HepG2 (cell line): ENCODE data around the gene PLEKHG2. TPM values are rescaled to one million over a fixed set of nuclear protein-coding genes. Genes with fewer than 3 reads are reported as not detected.

Source experiments
- ASH2L ChIP-seq: fragments of 300-600, 200-600 bp; sonication (generic); IDR thresholded peaks from 2 replicates; pipeline ENCODE4 v1.7.0; 2017; ENCODE audit warnings: low read depth, mild to moderate bottlenecking, moderate library complexity, mixed read lengths, low read length; ENCODE audit not compliant: insufficient read length
- BRD4 ChIP-seq: sonication (generic); formaldehyde crosslinking; IDR thresholded peaks from 2 replicates; pipeline ENCODE4 v1.4.0; 2020; ENCODE audit warnings: missing genetic modification reagents
- CBX5 ChIP-seq: sonication (generic); formaldehyde crosslinking; IDR thresholded peaks from 2 replicates; pipeline ENCODE4 v1.4.0; 2020; ENCODE audit warnings: missing genetic modification reagents, borderline replicate concordance
- CSRNP1 ChIP-seq: sonication (generic); formaldehyde crosslinking; IDR thresholded peaks from 2 replicates; pipeline ENCODE4 v1.8.1; 2023; ENCODE audit warnings: mild to moderate bottlenecking, missing genetic modification reagents
- DPF2 ChIP-seq: sonication (generic); formaldehyde crosslinking; IDR thresholded peaks from 2 replicates; pipeline ENCODE4 v1.4.0; 2020; ENCODE audit warnings: mild to moderate bottlenecking, low read depth, missing genetic modification reagents, borderline replicate concordance
- FOXA3 ChIP-seq: IDR thresholded peaks from 2 replicates; pipeline ENCODE4 v1.6.1; 2016; ENCODE audit warnings: missing genetic modification reagents, missing compliant biosample characterization
- MED8 ChIP-seq: sonication (generic); formaldehyde crosslinking; IDR thresholded peaks from 2 replicates; pipeline ENCODE4 v1.8.1; 2023; ENCODE audit warnings: mild to moderate bottlenecking, missing genetic modification reagents; ENCODE audit not compliant: insufficient replicate concordance
- NR2F6 ChIP-seq, 2 experiments: IDR thresholded peaks; 2 replicates each; pipeline ENCODE4 v1.6.1; 2016; ENCODE audit warnings: antibody characterized with exemption in 1 of 2, mild to moderate bottlenecking in 1 of 2
- NRL ChIP-seq: sonication (generic); formaldehyde crosslinking; IDR thresholded peaks from 2 replicates; pipeline ENCODE4 v1.5.0; 2020; ENCODE audit warnings: missing genetic modification reagents, mild to moderate bottlenecking, moderate library complexity, borderline replicate concordance
- PAF1 ChIP-seq: IDR thresholded peaks from 2 replicates; pipeline ENCODE4 v1.6.1; 2016; ENCODE audit warnings: missing genetic modification reagents, missing compliant biosample characterization
- POLR2G ChIP-seq: fragments of 200-400 bp; formaldehyde crosslinking; IDR thresholded peaks from 2 replicates; pipeline ENCODE4 v1.6.1; 2018; ENCODE audit warnings: mild to moderate bottlenecking, low read depth, low read length, moderate library complexity
- TCF7 ChIP-seq: sonication (generic); IDR thresholded peaks from 2 replicates; pipeline ENCODE4 v1.6.1; 2016; ENCODE audit warnings: antibody characterized with exemption, low read depth
- ZBTB20 ChIP-seq: sonication (generic); formaldehyde crosslinking; IDR thresholded peaks from 2 replicates; pipeline ENCODE4 v1.8.1; 2023; ENCODE audit warnings: missing genetic modification reagents, low read depth, mild to moderate bottlenecking, borderline replicate concordance
- ZNF3 ChIP-seq: IDR thresholded peaks from 2 replicates; pipeline ENCODE4 v1.7.0; 2017; ENCODE audit warnings: inconsistent platforms
- ZNF605 ChIP-seq: sonication (generic); formaldehyde crosslinking; IDR thresholded peaks from 2 replicates; pipeline ENCODE4 v1.8.0; 2022; ENCODE audit warnings: mild to moderate bottlenecking, missing genetic modification reagents
- ZNF616 ChIP-seq: sonication (generic); formaldehyde crosslinking; IDR thresholded peaks from 2 replicates; pipeline ENCODE4 v1.5.0; 2020; ENCODE audit warnings: low read depth, mild to moderate bottlenecking, missing genetic modification reagents
- polyA plus RNA-seq, 8 experiments: library from polyadenylated mRNA; depleted of rRNA in 3 of 8; stranded (reverse) in 7 of 8; unstranded in 1 of 8; fragments of >200 nt; fragmentation: Illumina TruSeq in 4 of 8; extraction: Trizol in 4 of 8; gene quantifications; 2 replicates each; pipeline versions ENCODE4 v1.2.1 to v1.2.3, GENCODE V29; 2011 to 2016; ENCODE audit warnings: low read depth in 4 of 8, missing spikeins in 1 of 8, mixed read lengths in 1 of 8; ENCODE audit not compliant: insufficient read depth in 1 of 8
- total RNA-seq, 5 experiments: library from RNA; depleted of rRNA; stranded (reverse); fragments of >200 nt; fragmentation: Illumina TruSeq; extraction: Trizol; gene quantifications; 2 replicates each; pipeline ENCODE4 v1.2.3, GENCODE V29; 2016; ENCODE audit warnings: low read depth in 1 of 5
- TF ChIP-seq, protein P1 (sequence below): sonication (generic); formaldehyde crosslinking; IDR thresholded peaks from 2 replicates; pipeline ENCODE4 v1.5.1; 2020; ENCODE audit warnings: missing genetic modification reagents, mild to moderate bottlenecking, borderline replicate concordance
- TF ChIP-seq, protein P2 (sequence below): IDR thresholded peaks from 2 replicates; pipeline ENCODE4 v1.6.1; 2016; ENCODE audit warnings: mild to moderate bottlenecking
- TF ChIP-seq, protein P3 (sequence below): sonication (generic); formaldehyde crosslinking; IDR thresholded peaks from 2 replicates; pipeline ENCODE4 v1.4.0; 2020; ENCODE audit warnings: missing genetic modification reagents
- TF ChIP-seq, protein P4 (sequence below): sonication (generic); formaldehyde crosslinking; IDR thresholded peaks from 2 replicates; pipeline ENCODE4 v1.4.0; 2020; ENCODE audit warnings: missing genetic modification reagents

Gene PLEKHG2
- total and polyA plus RNA-seq, 2 of the 13 experiments (the other 11 are each of a cell fraction or from before 2014, with no cell fraction given), result 3.6 to 6.8 TPM

GRCh38 chr19:39428283-39429112 is 16.0 kb downstream of the PLEKHG2 start (continued):
- TF ChIP-seq NR2F6 (IDR thresholded peaks at IDR 0.05) (no peak), NR2F6 (CRISPR knock-in tag; IDR thresholded peaks at IDR 0.05) (peak; percentile 23; the same call in 1 of the 2 replicates), ZNF605 (CRISPR knock-in tag) (no peak; the same call in none of the 2 replicates), BRD4 (CRISPR knock-in tag) (no peak), CBX5 (CRISPR knock-in tag) (0 out of 2 replicates have a peak, but pooled peaks have one; percentile 46), TCF7 (no peak), ASH2L (peak; percentile 28), ZNF616 (CRISPR knock-in tag) (no peak), PAF1 (no peak), FOXA3 (peak; percentile 46; the same call in 1 of the 2 replicates), ZBTB20 (CRISPR knock-in tag) (no peak), NRL (CRISPR knock-in tag) (peak; percentile 42; the same call in 1 of the 2 replicates), DPF2 (CRISPR knock-in tag) (no peak), CSRNP1 (CRISPR knock-in tag) (0 out of 2 replicates have a peak, but pooled peaks have one; percentile 42), ZNF3 (CRISPR knock-in tag) (peak; percentile 91), MED8 (no peak), POLR2G (0 out of 2 replicates have a peak, but pooled peaks have one; percentile 56)
- TF ChIP-seq, protein P1, sequence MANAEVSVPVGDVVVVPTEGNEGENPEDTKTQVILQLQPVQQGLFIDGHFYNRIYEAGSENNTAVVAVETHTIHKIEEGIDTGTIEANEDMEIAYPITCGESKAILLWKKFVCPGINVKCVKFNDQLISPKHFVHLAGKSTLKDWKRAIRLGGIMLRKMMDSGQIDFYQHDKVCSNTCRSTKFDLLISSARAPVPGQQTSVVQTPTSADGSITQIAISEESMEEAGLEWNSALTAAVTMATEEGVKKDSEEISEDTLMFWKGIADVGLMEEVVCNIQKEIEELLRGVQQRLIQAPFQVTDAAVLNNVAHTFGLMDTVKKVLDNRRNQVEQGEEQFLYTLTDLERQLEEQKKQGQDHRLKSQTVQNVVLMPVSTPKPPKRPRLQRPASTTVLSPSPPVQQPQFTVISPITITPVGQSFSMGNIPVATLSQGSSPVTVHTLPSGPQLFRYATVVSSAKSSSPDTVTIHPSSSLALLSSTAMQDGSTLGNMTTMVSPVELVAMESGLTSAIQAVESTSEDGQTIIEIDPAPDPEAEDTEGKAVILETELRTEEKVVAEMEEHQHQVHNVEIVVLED (CRISPR knock-in tag), result no peak
- TF ChIP-seq, protein P2, sequence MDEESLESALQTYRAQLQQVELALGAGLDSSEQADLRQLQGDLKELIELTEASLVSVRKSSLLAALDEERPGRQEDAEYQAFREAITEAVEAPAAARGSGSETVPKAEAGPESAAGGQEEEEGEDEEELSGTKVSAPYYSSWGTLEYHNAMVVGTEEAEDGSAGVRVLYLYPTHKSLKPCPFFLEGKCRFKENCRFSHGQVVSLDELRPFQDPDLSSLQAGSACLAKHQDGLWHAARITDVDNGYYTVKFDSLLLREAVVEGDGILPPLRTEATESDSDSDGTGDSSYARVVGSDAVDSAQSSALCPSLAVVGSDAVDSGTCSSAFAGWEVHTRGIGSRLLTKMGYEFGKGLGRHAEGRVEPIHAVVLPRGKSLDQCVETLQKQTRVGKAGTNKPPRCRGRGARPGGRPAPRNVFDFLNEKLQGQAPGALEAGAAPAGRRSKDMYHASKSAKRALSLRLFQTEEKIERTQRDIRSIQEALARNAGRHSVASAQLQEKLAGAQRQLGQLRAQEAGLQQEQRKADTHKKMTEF (CRISPR knock-in tag), result peak; percentile 70; the same call in 1 of the 2 replicates
- TF ChIP-seq, protein P3, sequence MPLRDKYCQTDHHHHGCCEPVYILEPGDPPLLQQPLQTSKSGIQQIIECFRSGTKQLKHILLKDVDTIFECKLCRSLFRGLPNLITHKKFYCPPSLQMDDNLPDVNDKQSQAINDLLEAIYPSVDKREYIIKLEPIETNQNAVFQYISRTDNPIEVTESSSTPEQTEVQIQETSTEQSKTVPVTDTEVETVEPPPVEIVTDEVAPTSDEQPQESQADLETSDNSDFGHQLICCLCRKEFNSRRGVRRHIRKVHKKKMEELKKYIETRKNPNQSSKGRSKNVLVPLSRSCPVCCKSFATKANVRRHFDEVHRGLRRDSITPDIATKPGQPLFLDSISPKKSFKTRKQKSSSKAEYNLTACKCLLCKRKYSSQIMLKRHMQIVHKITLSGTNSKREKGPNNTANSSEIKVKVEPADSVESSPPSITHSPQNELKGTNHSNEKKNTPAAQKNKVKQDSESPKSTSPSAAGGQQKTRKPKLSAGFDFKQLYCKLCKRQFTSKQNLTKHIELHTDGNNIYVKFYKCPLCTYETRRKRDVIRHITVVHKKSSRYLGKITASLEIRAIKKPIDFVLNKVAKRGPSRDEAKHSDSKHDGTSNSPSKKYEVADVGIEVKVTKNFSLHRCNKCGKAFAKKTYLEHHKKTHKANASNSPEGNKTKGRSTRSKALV (CRISPR knock-in tag), result no peak
- TF ChIP-seq, protein P4, sequence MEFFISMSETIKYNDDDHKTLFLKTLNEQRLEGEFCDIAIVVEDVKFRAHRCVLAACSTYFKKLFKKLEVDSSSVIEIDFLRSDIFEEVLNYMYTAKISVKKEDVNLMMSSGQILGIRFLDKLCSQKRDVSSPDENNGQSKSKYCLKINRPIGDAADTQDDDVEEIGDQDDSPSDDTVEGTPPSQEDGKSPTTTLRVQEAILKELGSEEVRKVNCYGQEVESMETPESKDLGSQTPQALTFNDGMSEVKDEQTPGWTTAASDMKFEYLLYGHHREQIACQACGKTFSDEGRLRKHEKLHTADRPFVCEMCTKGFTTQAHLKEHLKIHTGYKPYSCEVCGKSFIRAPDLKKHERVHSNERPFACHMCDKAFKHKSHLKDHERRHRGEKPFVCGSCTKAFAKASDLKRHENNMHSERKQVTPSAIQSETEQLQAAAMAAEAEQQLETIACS, result no peak
